Loucy (cell line): ENCODE results near the gene FGF12.

Experiments used
- EZH2phosphoT487 ChIP-seq: fragments of 200-600 bp; IDR thresholded peaks from 2 replicates; pipeline ENCODE4 v1.6.1; 2018; ENCODE audit warnings: antibody characterized with exemption, mild to moderate bottlenecking, moderate library complexity, borderline replicate concordance
- TF ChIP-seq, protein P1 (sequence below): fragments of 200-600 bp; sonication (generic); conservative IDR thresholded peaks from 2 replicates; pipeline ENCODE4 v1.5.1; 2014; ENCODE audit warnings: mild to moderate bottlenecking, antibody characterized with exemption, low read length

DNA sequence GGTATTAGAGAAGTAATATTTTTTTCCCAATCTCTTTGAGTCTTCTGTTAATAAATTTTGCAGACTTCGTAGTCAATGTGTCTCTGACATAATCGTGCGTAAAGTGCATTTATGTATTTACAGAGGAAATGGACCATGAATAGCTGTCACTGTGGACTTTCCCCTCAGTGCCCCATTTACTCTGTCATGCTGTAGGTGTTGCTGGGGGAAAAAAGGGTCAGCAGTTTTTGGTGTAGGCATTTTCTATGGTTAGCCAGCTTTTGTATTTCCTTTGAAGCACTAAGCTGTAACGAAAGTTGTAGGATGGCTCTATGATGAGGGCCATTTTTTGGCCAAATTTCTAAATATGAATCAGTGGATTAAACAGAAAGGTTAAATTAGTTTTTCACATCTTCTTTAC, 598.4 kb downstream of the FGF12 start:
- TF ChIP-seq, protein P1, sequence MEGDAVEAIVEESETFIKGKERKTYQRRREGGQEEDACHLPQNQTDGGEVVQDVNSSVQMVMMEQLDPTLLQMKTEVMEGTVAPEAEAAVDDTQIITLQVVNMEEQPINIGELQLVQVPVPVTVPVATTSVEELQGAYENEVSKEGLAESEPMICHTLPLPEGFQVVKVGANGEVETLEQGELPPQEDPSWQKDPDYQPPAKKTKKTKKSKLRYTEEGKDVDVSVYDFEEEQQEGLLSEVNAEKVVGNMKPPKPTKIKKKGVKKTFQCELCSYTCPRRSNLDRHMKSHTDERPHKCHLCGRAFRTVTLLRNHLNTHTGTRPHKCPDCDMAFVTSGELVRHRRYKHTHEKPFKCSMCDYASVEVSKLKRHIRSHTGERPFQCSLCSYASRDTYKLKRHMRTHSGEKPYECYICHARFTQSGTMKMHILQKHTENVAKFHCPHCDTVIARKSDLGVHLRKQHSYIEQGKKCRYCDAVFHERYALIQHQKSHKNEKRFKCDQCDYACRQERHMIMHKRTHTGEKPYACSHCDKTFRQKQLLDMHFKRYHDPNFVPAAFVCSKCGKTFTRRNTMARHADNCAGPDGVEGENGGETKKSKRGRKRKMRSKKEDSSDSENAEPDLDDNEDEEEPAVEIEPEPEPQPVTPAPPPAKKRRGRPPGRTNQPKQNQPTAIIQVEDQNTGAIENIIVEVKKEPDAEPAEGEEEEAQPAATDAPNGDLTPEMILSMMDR: no peak
- no peak for TF ChIP-seq EZH2phosphoT487
